Lung (tissue), 12 donors: Measurements from ENCODE around the gene KIF1B. TPM values are rescaled to one million over a fixed set of nuclear protein-coding genes. Genes with fewer than 3 reads are reported as not detected.

Experiments
- ATAC-seq: fragments of 200-7000 bp; cut with Tn5 transposase; one replicate; pipeline ENCODE4 v1.9.1; 2020; ENCODE audit warnings: moderate number of reproducible peaks; ENCODE audit not compliant: insufficient read depth, low FRiP score
- DNase-seq, 3 donors: peaks; one replicate each; pipeline ENCODE4 v3.0.0-alpha.2; 2013 to 2017
- H3K27ac ChIP-seq, 2 donors: one replicate each; pipeline ENCODE4 v1.5.1; 2013; ENCODE audit warnings: mild to moderate bottlenecking in 2 of 2, moderate library complexity in 2 of 2, control low read depth in 1 of 2, inconsistent platforms in 1 of 2, low read depth in 1 of 2, low read length in 1 of 2
- H3K27me3 ChIP-seq, 3 donors: one replicate each; pipeline ENCODE4 v1.5.1; 2013; ENCODE audit warnings: low read length in 2 of 3; ENCODE audit not compliant: control insufficient read depth in 3 of 3, insufficient read depth in 3 of 3
- H3K36me3 ChIP-seq, 4 donors: one replicate each; pipeline ENCODE4 v1.5.1; 2013; ENCODE audit warnings: low read length in 4 of 4, mild to moderate bottlenecking in 1 of 4, moderate library complexity in 1 of 4; ENCODE audit not compliant: control insufficient read depth in 4 of 4, insufficient read depth in 4 of 4
- H3K4me1 ChIP-seq, 5 donors: one replicate each; pipeline ENCODE4 v1.5.1; 2013; ENCODE audit warnings: low read length in 5 of 5, mild to moderate bottlenecking in 2 of 5, moderate library complexity in 1 of 5; ENCODE audit not compliant: control insufficient read depth in 5 of 5, insufficient read depth in 5 of 5
- H3K4me3 ChIP-seq: one replicate; pipeline ENCODE4 v1.5.1; 2013; ENCODE audit warnings: mild to moderate bottlenecking, control low read depth, moderate library complexity
- H3K9ac ChIP-seq, 2 donors: one replicate each; pipeline ENCODE4 v1.5.1; 2013; ENCODE audit warnings: low read length in 2 of 2, control low read depth in 1 of 2; ENCODE audit not compliant: insufficient read depth in 1 of 2
- H3K9me3 ChIP-seq, 4 donors: one replicate each; pipeline ENCODE4 v1.5.1; 2013; ENCODE audit warnings: low read length in 3 of 4, mild to moderate bottlenecking in 1 of 4, moderate library complexity in 1 of 4; ENCODE audit not compliant: control insufficient read depth in 4 of 4, insufficient read depth in 3 of 4
- CTCF ChIP-seq: IDR thresholded peaks from 2 replicates; pipeline ENCODE4 v1.5.1; 2012; ENCODE audit warnings: mild to moderate bottlenecking; ENCODE audit errors: control extremely low read depth, extremely low read depth
- WGBS, 2 donors: extraction: QIAGEN DNeasy Blood & Tissue Kit; methylation state at CpG; one replicate each; pipeline ENCODE4 v1.1.7; 2013; 5-methylcytosine and 5-hydroxymethylcytosine counted together
- polyA plus RNA-seq, 2 donors: library from polyadenylated mRNA; stranded (reverse); fragments of 200-250 nt; gene quantifications; one replicate each; pipeline ENCODE4 v1.2.1, GENCODE V29; 2013
- total RNA-seq, 2 donors: library from RNA; depleted of rRNA in 1 of 2; stranded (reverse); fragments of >200 nt in 1 of 2; gene quantifications; one replicate each; pipeline ENCODE4 v1.2.1, GENCODE V29; 2014 to 2021
- donor health status: control.
- donor health status: control.
- donor health status: Bipolar disorder and iron deficiency.
- donor health status: healthy.
- donor health status: DM: yes; HTN: yes; CAD: no.

KIF1B gene
- total and polyA plus RNA-seq, 4 donors = 9.7 to 64.0 (median 24.4) TPM

- Histone ChIP-seq H3K9ac (no peak overlapping the region), H3K27me3 (no peaks in the 10 kb centered on the region), H3K4me3 (no peak overlapping the region), H3K4me1 (peaks cover 0 to 12% (median 2%) of the 10 kb centered on the region in 5 donors), H3K27ac (no peak overlapping the region), H3K36me3 (peaks cover 0 to 5% (median 0%) of the 10 kb centered on the region in 4 donors), H3K9me3 (no peaks in the 10 kb centered on the region)
- DNase-seq (no peak), ATAC-seq (no peak)
- TF ChIP-seq CTCF = no peak
- 93 to 95% methylated on average over 8 of the region's 8 CpGs for WGBS, 2 donors
Measured at GRCh38 chr1:10384219-10384618, 173.8 kb downstream of the KIF1B start.

GRCh38 chr1:10386761-10387676, 176.6 kb downstream of the KIF1B start:
- peaks cover 0 to 12% (median 2%) of the 10 kb centered on the region in 5 donors for H3K4me1 ChIP-seq
- H3K9me3 ChIP-seq = no peaks in the 10 kb centered on the region
- no peak for TF ChIP-seq CTCF
- H3K36me3 ChIP-seq = peaks cover 0 to 2% (median 0%) of the 10 kb centered on the region in 4 donors
- H3K27me3 ChIP-seq = no peaks in the 10 kb centered on the region
- peak overlapping the region in 1 of 2 donors; percentile 64 for H3K9ac ChIP-seq
- 77 to 90% methylated on average over 11 to 12 of the region's 12 CpGs for WGBS, 2 donors
- DNase-seq = no peak
- H3K4me3 ChIP-seq = no peak overlapping the region
- no peak for ATAC-seq
- peak overlapping the region in 1 of 2 donors; percentile 77 for H3K27ac ChIP-seq

- Histone ChIP-seq H3K27ac (peak overlapping the region in 1 of 2 donors; percentile 77), H3K4me3 (no peak overlapping the region), H3K27me3 (no peaks in the 10 kb centered on the region), H3K4me1 (peaks cover 0 to 12% (median 2%) of the 10 kb centered on the region in 5 donors), H3K36me3 (peaks cover 0 to 2% (median 0%) of the 10 kb centered on the region in 4 donors), H3K9me3 (no peaks in the 10 kb centered on the region), H3K9ac (peak overlapping the region in 1 of 2 donors; percentile 64)
- no peak for TF ChIP-seq CTCF
- peak; percentile 74 for ATAC-seq
- 30 to 44% methylated on average over 3 of the region's 3 CpGs for WGBS, 2 donors
- peak; percentile 45 to 82 (median 81) for DNase-seq
Measured at GRCh38 chr1:10387677-10388386, 177.5 kb downstream of the KIF1B start.
